Measurements from ENCODE around the gene ZBED3.

DNA sequence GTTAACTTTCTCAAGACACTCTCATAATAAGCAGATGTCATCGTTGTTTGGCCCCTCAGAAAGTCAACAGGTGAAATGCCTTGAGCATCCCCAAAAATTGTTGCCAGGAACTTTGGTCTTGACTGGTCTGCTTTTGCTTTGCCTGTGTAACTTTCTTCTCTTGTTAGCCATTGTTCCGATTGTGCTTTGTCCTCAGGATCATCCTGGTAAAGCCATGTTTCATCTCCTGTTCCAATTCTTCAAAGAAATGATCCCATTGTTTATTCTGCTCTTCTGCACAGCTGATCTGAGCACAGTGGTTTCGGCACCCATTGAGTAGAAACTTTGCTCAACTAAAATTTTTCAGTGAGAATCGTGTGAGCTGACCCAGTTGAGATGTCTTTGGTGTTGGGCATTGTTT is 8.1 kb upstream of the ZBED3 start:
- TF ChIP-seq, protein P1, sequence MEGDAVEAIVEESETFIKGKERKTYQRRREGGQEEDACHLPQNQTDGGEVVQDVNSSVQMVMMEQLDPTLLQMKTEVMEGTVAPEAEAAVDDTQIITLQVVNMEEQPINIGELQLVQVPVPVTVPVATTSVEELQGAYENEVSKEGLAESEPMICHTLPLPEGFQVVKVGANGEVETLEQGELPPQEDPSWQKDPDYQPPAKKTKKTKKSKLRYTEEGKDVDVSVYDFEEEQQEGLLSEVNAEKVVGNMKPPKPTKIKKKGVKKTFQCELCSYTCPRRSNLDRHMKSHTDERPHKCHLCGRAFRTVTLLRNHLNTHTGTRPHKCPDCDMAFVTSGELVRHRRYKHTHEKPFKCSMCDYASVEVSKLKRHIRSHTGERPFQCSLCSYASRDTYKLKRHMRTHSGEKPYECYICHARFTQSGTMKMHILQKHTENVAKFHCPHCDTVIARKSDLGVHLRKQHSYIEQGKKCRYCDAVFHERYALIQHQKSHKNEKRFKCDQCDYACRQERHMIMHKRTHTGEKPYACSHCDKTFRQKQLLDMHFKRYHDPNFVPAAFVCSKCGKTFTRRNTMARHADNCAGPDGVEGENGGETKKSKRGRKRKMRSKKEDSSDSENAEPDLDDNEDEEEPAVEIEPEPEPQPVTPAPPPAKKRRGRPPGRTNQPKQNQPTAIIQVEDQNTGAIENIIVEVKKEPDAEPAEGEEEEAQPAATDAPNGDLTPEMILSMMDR (IDR thresholded peaks at IDR 0.05), result no peak
- TF ChIP-seq POLR2AphosphoS5 (IDR thresholded peaks at IDR 0.05) (no peak), EP300 (IDR thresholded peaks at IDR 0.05) (no peak), POLR2A (IDR thresholded peaks at IDR 0.05) (no peak)
